PC-9 (cell line): Measurements from ENCODE around the gene GALNT13.

Experiments
- EZH2 ChIP-seq: fragments of 200-600 bp; sonication (generic); IDR thresholded peaks from 2 replicates; pipeline ENCODE4 v1.8.0; 2017; ENCODE audit warnings: antibody characterized with exemption, low read depth
- TF ChIP-seq, protein P1 (sequence below): fragments of 200-600 bp; sonication (generic); conservative IDR thresholded peaks from 2 replicates; pipeline ENCODE4 v1.6.1; 2017; ENCODE audit warnings: mixed run types, antibody characterized with exemption, mild to moderate bottlenecking, moderate library complexity

DNA sequence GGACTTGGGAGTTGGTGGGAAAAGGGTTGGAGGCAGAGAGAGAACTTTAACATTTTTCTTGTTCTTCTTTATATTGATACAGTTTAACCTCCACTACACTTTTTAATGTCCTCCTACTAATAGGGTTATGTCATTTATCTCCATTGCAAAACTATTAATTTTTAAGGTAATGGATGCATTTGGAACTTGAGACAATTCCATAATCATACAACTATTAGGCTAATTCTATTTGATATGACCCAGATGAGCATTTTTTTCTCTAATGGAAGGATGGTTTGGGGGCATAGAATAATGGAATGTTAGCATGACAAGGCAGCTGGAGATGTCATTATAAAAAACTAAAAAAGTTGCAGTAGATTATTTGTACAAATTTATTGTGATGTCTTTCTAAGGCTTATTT, 587.6 kb downstream of the GALNT13 start:
- TF ChIP-seq, protein P1, sequence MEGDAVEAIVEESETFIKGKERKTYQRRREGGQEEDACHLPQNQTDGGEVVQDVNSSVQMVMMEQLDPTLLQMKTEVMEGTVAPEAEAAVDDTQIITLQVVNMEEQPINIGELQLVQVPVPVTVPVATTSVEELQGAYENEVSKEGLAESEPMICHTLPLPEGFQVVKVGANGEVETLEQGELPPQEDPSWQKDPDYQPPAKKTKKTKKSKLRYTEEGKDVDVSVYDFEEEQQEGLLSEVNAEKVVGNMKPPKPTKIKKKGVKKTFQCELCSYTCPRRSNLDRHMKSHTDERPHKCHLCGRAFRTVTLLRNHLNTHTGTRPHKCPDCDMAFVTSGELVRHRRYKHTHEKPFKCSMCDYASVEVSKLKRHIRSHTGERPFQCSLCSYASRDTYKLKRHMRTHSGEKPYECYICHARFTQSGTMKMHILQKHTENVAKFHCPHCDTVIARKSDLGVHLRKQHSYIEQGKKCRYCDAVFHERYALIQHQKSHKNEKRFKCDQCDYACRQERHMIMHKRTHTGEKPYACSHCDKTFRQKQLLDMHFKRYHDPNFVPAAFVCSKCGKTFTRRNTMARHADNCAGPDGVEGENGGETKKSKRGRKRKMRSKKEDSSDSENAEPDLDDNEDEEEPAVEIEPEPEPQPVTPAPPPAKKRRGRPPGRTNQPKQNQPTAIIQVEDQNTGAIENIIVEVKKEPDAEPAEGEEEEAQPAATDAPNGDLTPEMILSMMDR: no peak
- no peak for TF ChIP-seq EZH2
